Endothelial cell of umbilical vein (primary cell): ENCODE data around the gene SMS. TPM values are rescaled to one million over a fixed set of nuclear protein-coding genes. Genes with fewer than 3 reads are reported as not detected.
A peak's percentile ranks its signal among the peaks of the same experiment; 100 is the strongest.

ENCODE experiments used
- BruUV-seq: library from RNA; stranded (reverse); fragments of 400-500 nt; replicated peaks from 2 replicates; lab custom pipeline; 2021; lab: Mats Ljungman, UMichigan
- CTCF ChIA-PET: fragments of 300-600, 350-600 bp; sonication (Branson Sonifier 250); formaldehyde crosslinking; loops from one replicate; lab custom pipeline; 2021; ENCODE audit warnings: antibody characterized with exemption, inconsistent platforms; lab: Charles Lee
- POLR2A ChIA-PET: fragments of 300-600, 350-600 bp; sonication (Branson Sonifier 250); formaldehyde crosslinking; loops from one replicate; lab custom pipeline; 2021; ENCODE audit warnings: antibody characterized with exemption, inconsistent platforms; lab: Charles Lee
- DNase-seq: peaks from one replicate; pipeline ENCODE4 v3.0.0-alpha.2; 2011; ENCODE audit warnings: low read depth, low spot score
- FAIRE-seq: peaks from 2 replicates; lab custom pipeline; 2011; peaks lifted over from hg19 to GRCh38; lab: Jason Lieb, UNC
- H2AFZ ChIP-seq: 2 replicates; pipeline ENCODE4 v1.6.0; 2012; ENCODE audit warnings: low read depth, low read length, control low read depth, inconsistent platforms
- H3K27ac ChIP-seq: 2 replicates; pipeline ENCODE4 v1.5.1; 2011; ENCODE audit warnings: low read depth, mild to moderate bottlenecking, control low read depth, low read length, moderate library complexity; ENCODE audit not compliant: insufficient read depth
- H3K27me3 ChIP-seq, 2 experiments: 2 replicates each; pipeline versions ENCODE4 v1.6.0 to v1.6.1; 2011; ENCODE audit warnings: low read length in 2 of 2, mixed read lengths in 1 of 2; ENCODE audit not compliant: control insufficient read depth in 2 of 2, insufficient read depth in 2 of 2
- H3K36me3 ChIP-seq, 2 experiments: 2 replicates in 1 of 2; 3 replicates in 1 of 2; pipeline ENCODE4 v1.5.1; 2011; ENCODE audit warnings: low read length in 2 of 2, mild to moderate bottlenecking in 1 of 2, moderate library complexity in 1 of 2; ENCODE audit not compliant: control insufficient read depth in 2 of 2, insufficient read depth in 2 of 2; ENCODE audit errors: extremely low read depth in 1 of 2
- H3K4me1 ChIP-seq: 3 replicates; pipeline ENCODE4 v1.5.1; 2011; ENCODE audit warnings: mild to moderate bottlenecking, low read length; ENCODE audit not compliant: control insufficient read depth, insufficient read depth; ENCODE audit errors: extremely low read depth
- H3K4me2 ChIP-seq: 2 replicates; pipeline ENCODE4 v1.6.1; 2011; ENCODE audit warnings: low read length, control low read depth, mixed read lengths; ENCODE audit not compliant: insufficient read depth
- H3K4me3 ChIP-seq, 3 experiments: fragments of 200-600 bp in 1 of 3; sonication (generic), shearing (Covaris generic) in 1 of 3; replicated peaks in 1 of 3; 2 replicates each; pipeline ENCODE4 v1.5.1; 2011 to 2016; ENCODE audit warnings: control low read depth in 3 of 3, low read length in 3 of 3, mild to moderate bottlenecking in 2 of 3, inconsistent platforms in 1 of 3, low read depth in 1 of 3, moderate library complexity in 1 of 3; ENCODE audit not compliant: insufficient read depth in 1 of 3
- H3K79me2 ChIP-seq: 2 replicates; pipeline ENCODE4 v1.6.0; 2012; ENCODE audit warnings: low read length, inconsistent platforms; ENCODE audit not compliant: control insufficient read depth, insufficient read depth
- H3K9ac ChIP-seq: replicated peaks from 2 replicates; pipeline ENCODE3; 2011; ENCODE audit warnings: low read length, control low read depth; ENCODE audit not compliant: insufficient read depth; ENCODE audit errors: extremely low read depth
- H3K9me1 ChIP-seq: replicated peaks from 3 replicates; pipeline ENCODE4 v1.6.0; 2011; ENCODE audit warnings: mild to moderate bottlenecking, low read length; ENCODE audit not compliant: control insufficient read depth, insufficient read depth; ENCODE audit errors: extremely low read depth
- H3K9me3 ChIP-seq: replicated peaks from 2 replicates; pipeline ENCODE4 v1.5.1; 2012; ENCODE audit warnings: low read length, inconsistent platforms; ENCODE audit not compliant: control insufficient read depth, insufficient read depth
- H4K20me1 ChIP-seq: replicated peaks from 2 replicates; pipeline ENCODE3; 2011; ENCODE audit warnings: mild to moderate bottlenecking, low read length; ENCODE audit not compliant: control insufficient read depth, insufficient read depth; ENCODE audit errors: extremely low read depth
- EZH2 ChIP-seq: IDR thresholded peaks from 2 replicates; pipeline ENCODE4 v1.6.1; 2012; ENCODE audit warnings: borderline replicate concordance, low read depth, mild to moderate bottlenecking, moderate library complexity, low read length, inconsistent platforms; ENCODE audit not compliant: severe bottlenecking
- FOS ChIP-seq: IDR thresholded peaks from 2 replicates; pipeline ENCODE4 v1.6.1; 2011; ENCODE audit warnings: mild to moderate bottlenecking, low read length, moderate library complexity, borderline replicate concordance; ENCODE audit not compliant: insufficient read depth
- GATA2 ChIP-seq: IDR thresholded peaks from 2 replicates; pipeline ENCODE4 v1.7.0; 2011; ENCODE audit warnings: low read depth, mild to moderate bottlenecking, moderate library complexity, mixed read lengths, low read length; ENCODE audit not compliant: insufficient read length, insufficient read depth
- JUN ChIP-seq: IDR thresholded peaks from 2 replicates; pipeline ENCODE4 v1.6.1; 2011; ENCODE audit warnings: borderline replicate concordance, low read depth; ENCODE audit not compliant: insufficient read length, insufficient read depth
- MAX ChIP-seq: IDR thresholded peaks from 2 replicates; pipeline ENCODE4 v1.6.1; 2011; ENCODE audit not compliant: insufficient read depth, insufficient read length
- MYC ChIP-seq: IDR thresholded peaks from one replicate; pipeline ENCODE4 v1.6.1; 2011; ENCODE audit warnings: mild to moderate bottlenecking, low read depth, low read length
- POLR2A ChIP-seq: IDR thresholded peaks from 2 replicates; pipeline ENCODE4 v1.6.1; 2012; ENCODE audit warnings: low read depth, mild to moderate bottlenecking, control low read depth, low read length
- POLR2AphosphoS5 ChIP-seq: IDR thresholded peaks from 2 replicates; pipeline ENCODE4 v1.6.1; 2012; ENCODE audit warnings: low read depth, mild to moderate bottlenecking, control low read depth, low read length, moderate library complexity; ENCODE audit not compliant: insufficient read depth
- dilution Hi-C: fragments of 300-500 bp; cut with MboI; formaldehyde crosslinking; loops from one replicate; pipeline ENCODE4 v1.15.0; 2019; ENCODE audit warnings: low sequenced_read_pairs; ENCODE audit not compliant: extremely low pct_ligation_motif_present
- intact Hi-C: fragments of 100-400 bp; cut with micrococcal nuclease; formaldehyde crosslinking; loops from one replicate; pipeline ENCODE4 v1.10.0; 2022
- polyA plus RNA-seq, 4 experiments: library from polyadenylated mRNA; depleted of rRNA in 3 of 4; stranded (reverse) in 3 of 4; unstranded in 1 of 4; fragments of >200 nt; gene quantifications; 2 replicates each; pipeline versions ENCODE4 v1.2.1 to v1.2.3, GENCODE V29; 2011 to 2012; ENCODE audit warnings: missing spikeins in 1 of 4
- total RNA-seq: library from RNA; stranded (reverse); gene quantifications from 2 replicates; pipeline ENCODE4 v1.2.3, GENCODE V29; 2021
- TF ChIP-seq, protein P1 (sequence below), 2 donors: IDR thresholded peaks; 1 replicate in 1 of 2; 2 replicates in 1 of 2; pipeline ENCODE4 v1.5.1; 2011; ENCODE audit warnings: low read length in 2 of 2, mild to moderate bottlenecking in 2 of 2, moderate library complexity in 2 of 2, control low read depth in 1 of 2, inconsistent platforms in 1 of 2, low read depth in 1 of 2; ENCODE audit not compliant: insufficient read depth in 1 of 2; ENCODE audit errors: extremely low read depth in 1 of 2

The SMS gene
- total and polyA plus RNA-seq, 2 donors (not counting 3 experiments of a cell fraction or from before 2014, with no cell fraction given): 57.1 to 173 TPM

DNA sequence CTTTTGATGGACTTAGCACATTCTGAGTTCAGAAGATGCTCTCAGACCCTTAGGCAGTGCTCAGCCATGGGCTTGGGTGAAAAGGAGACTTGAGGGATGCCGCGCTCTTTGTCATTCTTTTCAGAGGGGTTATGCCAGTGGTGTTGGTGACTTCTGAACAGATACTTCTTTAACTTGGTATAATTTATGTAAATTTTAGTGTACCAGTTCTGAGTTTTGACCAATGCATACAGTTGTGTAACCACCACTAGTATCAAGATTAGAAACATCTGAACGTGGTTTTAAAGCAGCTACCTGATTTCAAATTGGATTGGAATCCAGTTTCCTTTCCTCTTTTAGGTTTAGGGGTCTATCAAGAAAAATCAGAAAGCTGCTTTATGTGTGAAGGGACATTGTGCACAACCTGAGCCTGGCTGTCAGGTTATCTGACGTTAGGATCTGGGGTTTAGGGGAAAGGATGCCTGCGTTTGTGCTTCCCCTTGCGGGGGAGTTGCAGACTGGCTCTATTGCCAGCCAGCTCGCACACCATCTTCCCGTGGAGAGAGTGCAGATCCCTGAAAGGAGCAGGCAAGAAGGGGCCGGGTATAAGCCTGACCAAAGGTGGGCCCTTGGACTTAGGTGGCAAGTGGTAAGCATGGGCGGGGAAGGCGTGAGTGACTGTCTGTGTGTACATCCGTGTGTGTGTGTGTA lies 19.0 kb downstream of the SMS start:
- TF ChIP-seq MYC (no peak), POLR2AphosphoS5 (no peak), FOS (no peak), GATA2 (no peak), POLR2A (no peak), MAX (no peak), EZH2 (no peak), JUN (no peak)
- TF ChIP-seq, protein P1, sequence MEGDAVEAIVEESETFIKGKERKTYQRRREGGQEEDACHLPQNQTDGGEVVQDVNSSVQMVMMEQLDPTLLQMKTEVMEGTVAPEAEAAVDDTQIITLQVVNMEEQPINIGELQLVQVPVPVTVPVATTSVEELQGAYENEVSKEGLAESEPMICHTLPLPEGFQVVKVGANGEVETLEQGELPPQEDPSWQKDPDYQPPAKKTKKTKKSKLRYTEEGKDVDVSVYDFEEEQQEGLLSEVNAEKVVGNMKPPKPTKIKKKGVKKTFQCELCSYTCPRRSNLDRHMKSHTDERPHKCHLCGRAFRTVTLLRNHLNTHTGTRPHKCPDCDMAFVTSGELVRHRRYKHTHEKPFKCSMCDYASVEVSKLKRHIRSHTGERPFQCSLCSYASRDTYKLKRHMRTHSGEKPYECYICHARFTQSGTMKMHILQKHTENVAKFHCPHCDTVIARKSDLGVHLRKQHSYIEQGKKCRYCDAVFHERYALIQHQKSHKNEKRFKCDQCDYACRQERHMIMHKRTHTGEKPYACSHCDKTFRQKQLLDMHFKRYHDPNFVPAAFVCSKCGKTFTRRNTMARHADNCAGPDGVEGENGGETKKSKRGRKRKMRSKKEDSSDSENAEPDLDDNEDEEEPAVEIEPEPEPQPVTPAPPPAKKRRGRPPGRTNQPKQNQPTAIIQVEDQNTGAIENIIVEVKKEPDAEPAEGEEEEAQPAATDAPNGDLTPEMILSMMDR (IDR thresholded peaks at IDR 0.05; ENCODE audit: extremely low read depth in 1 of 2, insufficient read depth in 1 of 2, low read depth in 1 of 2, low read length in 2 of 2): no peak
- no peaks in the 10 kb centered on the region for H4K20me1 ChIP-seq
- peak; percentile 46 for FAIRE-seq

More for the DNA sequence above, 19.0 kb downstream of the SMS start:
- H3K4me2 ChIP-seq: no peak overlapping the region
- no peak overlapping the region for H3K27ac ChIP-seq
- no peak overlapping the region for H2AFZ ChIP-seq
- peaks cover 98% of the 10 kb centered on the region for H3K79me2 ChIP-seq
- POLR2A ChIA-PET: no interaction called here
- CTCF ChIA-PET: no interaction called here
- no peaks in the 10 kb centered on the region for H3K27me3 ChIP-seq
- H3K9ac ChIP-seq: no peak overlapping the region
- no peaks in the 10 kb centered on the region for H3K9me1 ChIP-seq
- no peak for DNase-seq
- intact Hi-C loops (no loop called here), dilution Hi-C loops (no loop called here)
- no peaks in the 10 kb centered on the region for H3K4me1 ChIP-seq
- no TSS peak for BruUV-seq
- no peak overlapping the region for H3K4me3 ChIP-seq
- no peaks in the 10 kb centered on the region for H3K36me3 ChIP-seq
- no peaks in the 10 kb centered on the region for H3K9me3 ChIP-seq
